HepG2 (cell line): Measurements from ENCODE around the gene HAND1. TPM values are rescaled to one million over a fixed set of nuclear protein-coding genes. Genes with fewer than 3 reads are reported as not detected.

ENCODE experiments used
- ATAC-seq: fragments of 200-7000 bp; cut with Tn5 transposase; 3 replicates; pipeline ENCODE4 v1.9.1; 2020; ENCODE audit warnings: mild to moderate bottlenecking, moderate library complexity
- BruUV-seq: library from RNA; stranded (reverse); fragments of 400-500 nt; replicated peaks from 2 replicates; lab custom pipeline; 2021; lab: Mats Ljungman, UMichigan
- CTCF ChIA-PET: fragments of 300-600 bp; formaldehyde crosslinking; extraction: SDS; loops from one replicate; lab custom pipeline; 2021; ENCODE audit warnings: low total read pairs, inconsistent platforms, low intra/inter-chr PET ratio; lab: Yijun Ruan, JAX
- POLR2A ChIA-PET: fragments of 350-600 bp; sonication (Branson Sonifier 250); formaldehyde crosslinking; loops from one replicate; lab custom pipeline; 2020; ENCODE audit warnings: antibody characterized with exemption, inconsistent platforms; lab: Yijun Ruan, JAX
- DNase-seq: peaks from one replicate; pipeline ENCODE4 v3.0.0-alpha.2; 2015; ENCODE audit warnings: low spot score
- FAIRE-seq: peaks from 3 replicates; lab custom pipeline; 2011; peaks lifted over from hg19 to GRCh38; lab: Jason Lieb, UNC
- H2AFZ ChIP-seq: one replicate; pipeline ENCODE4 v1.6.1; 2011; ENCODE audit warnings: low read length, inconsistent platforms
- H3K27ac ChIP-seq: fragments of 300-600 bp; 3 replicates; pipeline ENCODE4 v1.8.0; 2011; ENCODE audit warnings: mixed run types, mild to moderate bottlenecking, mixed read lengths, low read length, inconsistent platforms; ENCODE audit not compliant: insufficient read depth; ENCODE audit errors: extremely low read length
- H3K27me3 ChIP-seq, 2 experiments: fragments of 200-600 bp in 1 of 2; 2 replicates in 1 of 2; 3 replicates in 1 of 2; pipeline versions ENCODE4 v1.6.0 to v1.8.0; 2011; ENCODE audit warnings: low read length in 2 of 2, mild to moderate bottlenecking in 2 of 2, moderate library complexity in 2 of 2, inconsistent platforms in 1 of 2; ENCODE audit not compliant: insufficient read depth in 2 of 2, control insufficient read depth in 1 of 2
- H3K36me3 ChIP-seq, 2 experiments: fragments of 200-600 bp in 1 of 2; replicated peaks in 1 of 2; 2 replicates in 1 of 2; 3 replicates in 1 of 2; pipeline versions ENCODE4 v1.5.1 to v1.8.0; 2011; ENCODE audit warnings: low read length in 2 of 2, inconsistent platforms in 1 of 2; ENCODE audit not compliant: insufficient read depth in 2 of 2, control insufficient read depth in 1 of 2
- H3K4me1 ChIP-seq: 2 replicates; pipeline ENCODE4 v1.5.1; 2012; ENCODE audit warnings: low read length, inconsistent platforms; ENCODE audit not compliant: insufficient read depth
- H3K4me2 ChIP-seq: 2 replicates; pipeline ENCODE4 v1.6.0; 2011; ENCODE audit warnings: low read depth, low read length, inconsistent platforms
- H3K4me3 ChIP-seq, 3 experiments: fragments of 200-600 bp in 1 of 3; sonication (generic), shearing (Covaris generic) in 1 of 3; replicated peaks in 1 of 3; 2 replicates each; pipeline ENCODE4 v1.5.1; 2011 to 2016; ENCODE audit warnings: low read length in 3 of 3, inconsistent platforms in 2 of 3, low read depth in 2 of 3, mild to moderate bottlenecking in 2 of 3, control low read depth in 1 of 3, mixed read lengths in 1 of 3; ENCODE audit not compliant: insufficient read depth in 1 of 3
- H3K79me2 ChIP-seq: one replicate; pipeline ENCODE4 v1.6.1; 2011; ENCODE audit warnings: low read length, inconsistent platforms; ENCODE audit not compliant: insufficient read depth
- H3K9ac ChIP-seq: 2 replicates; pipeline ENCODE4 v1.6.0; 2011; ENCODE audit warnings: mild to moderate bottlenecking, low read depth, low read length, inconsistent platforms; ENCODE audit not compliant: insufficient read depth
- H3K9me3 ChIP-seq: 2 replicates; pipeline ENCODE4 v1.5.1; 2012; ENCODE audit warnings: mild to moderate bottlenecking, low read length
- H4K20me1 ChIP-seq: 2 replicates; pipeline ENCODE4 v1.6.0; 2011; ENCODE audit warnings: inconsistent platforms, mild to moderate bottlenecking, low read length, moderate library complexity; ENCODE audit not compliant: insufficient read depth
- MEIS1 ChIP-seq: sonication (generic); formaldehyde crosslinking; IDR thresholded peaks from 2 replicates; pipeline ENCODE4 v1.9.0; 2021; ENCODE audit warnings: mild to moderate bottlenecking, missing genetic modification reagents, moderate library complexity, borderline replicate concordance
- POLR2G ChIP-seq: fragments of 200-400 bp; formaldehyde crosslinking; IDR thresholded peaks from 2 replicates; pipeline ENCODE4 v1.6.1; 2018; ENCODE audit warnings: mild to moderate bottlenecking, low read depth, low read length, moderate library complexity
- TFDP2 ChIP-seq: sonication (generic); formaldehyde crosslinking; IDR thresholded peaks from 2 replicates; pipeline ENCODE4 v1.4.0; 2020; ENCODE audit warnings: missing genetic modification reagents
- ZBTB7A ChIP-seq: sonication (generic); formaldehyde crosslinking; IDR thresholded peaks from 2 replicates; pipeline ENCODE4 v1.8.0; 2022; ENCODE audit warnings: mild to moderate bottlenecking, missing genetic modification reagents
- ZNF512B ChIP-seq: sonication (generic); formaldehyde crosslinking; IDR thresholded peaks from 2 replicates; pipeline ENCODE4 v1.5.1; 2020; ENCODE audit warnings: missing genetic modification reagents, mild to moderate bottlenecking, borderline replicate concordance
- ZNF639 ChIP-seq: conservative IDR thresholded peaks from 2 replicates; pipeline ENCODE4 v1.6.1; 2018; ENCODE audit warnings: missing genetic modification reagents
- WGBS: methylation state at CpG from one replicate; pipeline ENCODE4 v1.1.6; 2017; ENCODE audit warnings: low lambda C conversion rate; 5-methylcytosine and 5-hydroxymethylcytosine counted together
- in situ Hi-C: cut with HindIII; loops from 2 replicates; pipeline ENCODE4 v1.10.0; 2017; ENCODE audit warnings: low pct_unique_long_range_greater_than_20kb; ENCODE audit not compliant: extremely low pct_ligation_motif_present
- intact Hi-C: fragments of 100-400 bp; cut with micrococcal nuclease; formaldehyde crosslinking; loops from one replicate; pipeline ENCODE4 v1.10.0; 2022; ENCODE audit not compliant: unreplicated experiment
- polyA plus RNA-seq, 8 experiments: library from polyadenylated mRNA; depleted of rRNA in 3 of 8; stranded (reverse) in 7 of 8; unstranded in 1 of 8; fragments of >200 nt; fragmentation: Illumina TruSeq in 4 of 8; extraction: Trizol in 4 of 8; gene quantifications; 2 replicates each; pipeline versions ENCODE4 v1.2.1 to v1.2.3, GENCODE V29; 2011 to 2016; ENCODE audit warnings: low read depth in 4 of 8, missing spikeins in 1 of 8, mixed read lengths in 1 of 8; ENCODE audit not compliant: insufficient read depth in 1 of 8
- total RNA-seq, 5 experiments: library from RNA; depleted of rRNA; stranded (reverse); fragments of >200 nt; fragmentation: Illumina TruSeq; extraction: Trizol; gene quantifications; 2 replicates each; pipeline ENCODE4 v1.2.3, GENCODE V29; 2016; ENCODE audit warnings: low read depth in 1 of 5
- TF ChIP-seq, protein P1 (sequence below): sonication (generic); formaldehyde crosslinking; IDR thresholded peaks from 2 replicates; pipeline ENCODE4 v1.4.0; 2020; ENCODE audit warnings: mild to moderate bottlenecking, missing genetic modification reagents, borderline replicate concordance

HAND1 gene
- total and polyA plus RNA-seq, 2 of the 13 experiments (the other 11 are each of a cell fraction or from before 2014, with no cell fraction given), result not detected

DNA sequence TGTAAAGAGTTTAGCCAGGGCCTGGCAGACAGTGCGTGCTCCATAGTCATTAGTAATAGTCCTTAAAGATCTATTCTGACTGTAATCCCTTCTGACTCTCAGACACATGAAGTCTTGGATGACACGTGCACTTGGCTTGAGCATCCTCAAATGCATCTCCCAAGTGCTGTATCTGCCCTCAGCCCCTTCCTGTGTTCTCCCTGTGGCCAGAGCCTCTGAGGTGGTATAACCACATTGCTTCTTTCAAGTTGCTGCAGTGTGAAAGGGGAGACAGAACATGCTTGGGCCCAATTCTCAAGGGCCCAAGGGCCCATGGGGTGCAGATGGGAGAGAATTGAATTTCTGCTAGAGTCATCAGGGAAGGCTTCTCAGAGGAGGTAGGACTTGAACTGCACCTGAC lies 30.1 kb upstream of the HAND1 start:
- Histone ChIP-seq H3K79me2 (no peaks in the 10 kb centered on the region), H4K20me1 (no peaks in the 10 kb centered on the region), H3K4me3 (no peak overlapping the region), H3K9me3 (no peaks in the 10 kb centered on the region), H3K4me2 (no peak overlapping the region), H3K9ac (no peak overlapping the region), H3K4me1 (no peaks in the 10 kb centered on the region), H3K36me3 (no peaks in the 10 kb centered on the region), H2AFZ (no peak overlapping the region), H3K27me3 (peaks cover 0 to 12% of the 10 kb centered on the region in 2 experiments; a peak in 2 of 5 replicates), H3K27ac (no peak overlapping the region)
- POLR2A ChIA-PET, result no interaction called here
- intact Hi-C loops, result no loop called here
- no peak for TF ChIP-seq MEIS1
- TF ChIP-seq ZNF512B (CRISPR knock-in tag), result no peak
- WGBS, result 11% methylated on average over 1 of the region's 2 CpGs
- in situ Hi-C loops, result no loop called here
- no TSS peak for BruUV-seq
- no peak for FAIRE-seq
- CTCF ChIA-PET, result no interaction called here
- no peak for DNase-seq
- no peak for ATAC-seq

- Histone ChIP-seq H4K20me1 (no peaks in the 10 kb centered on the region), H3K27ac (no peak overlapping the region), H3K36me3 (no peaks in the 10 kb centered on the region), H2AFZ (no peak overlapping the region), H3K79me2 (no peaks in the 10 kb centered on the region), H3K4me3 (no peak overlapping the region), H3K4me2 (no peak overlapping the region), H3K27me3 (peaks cover 0 to 12% of the 10 kb centered on the region in 2 experiments; a peak in 2 of 5 replicates), H3K9ac (no peak overlapping the region), H3K4me1 (no peaks in the 10 kb centered on the region), H3K9me3 (no peaks in the 10 kb centered on the region)
- FAIRE-seq (no peak), DNase-seq (no peak), ATAC-seq (no peak)
- no TSS peak for BruUV-seq
- 46% methylated on average over 11 of the region's 11 CpGs for WGBS
- ChIA-PET POLR2A (no interaction called here), CTCF (no interaction called here)
- in situ Hi-C loops (no loop called here), intact Hi-C loops (no loop called here)
- no peak for TF ChIP-seq ZNF639 (CRISPR knock-in tag)
- TF ChIP-seq ZBTB7A (CRISPR knock-in tag), result no peak
- TF ChIP-seq, protein P1, sequence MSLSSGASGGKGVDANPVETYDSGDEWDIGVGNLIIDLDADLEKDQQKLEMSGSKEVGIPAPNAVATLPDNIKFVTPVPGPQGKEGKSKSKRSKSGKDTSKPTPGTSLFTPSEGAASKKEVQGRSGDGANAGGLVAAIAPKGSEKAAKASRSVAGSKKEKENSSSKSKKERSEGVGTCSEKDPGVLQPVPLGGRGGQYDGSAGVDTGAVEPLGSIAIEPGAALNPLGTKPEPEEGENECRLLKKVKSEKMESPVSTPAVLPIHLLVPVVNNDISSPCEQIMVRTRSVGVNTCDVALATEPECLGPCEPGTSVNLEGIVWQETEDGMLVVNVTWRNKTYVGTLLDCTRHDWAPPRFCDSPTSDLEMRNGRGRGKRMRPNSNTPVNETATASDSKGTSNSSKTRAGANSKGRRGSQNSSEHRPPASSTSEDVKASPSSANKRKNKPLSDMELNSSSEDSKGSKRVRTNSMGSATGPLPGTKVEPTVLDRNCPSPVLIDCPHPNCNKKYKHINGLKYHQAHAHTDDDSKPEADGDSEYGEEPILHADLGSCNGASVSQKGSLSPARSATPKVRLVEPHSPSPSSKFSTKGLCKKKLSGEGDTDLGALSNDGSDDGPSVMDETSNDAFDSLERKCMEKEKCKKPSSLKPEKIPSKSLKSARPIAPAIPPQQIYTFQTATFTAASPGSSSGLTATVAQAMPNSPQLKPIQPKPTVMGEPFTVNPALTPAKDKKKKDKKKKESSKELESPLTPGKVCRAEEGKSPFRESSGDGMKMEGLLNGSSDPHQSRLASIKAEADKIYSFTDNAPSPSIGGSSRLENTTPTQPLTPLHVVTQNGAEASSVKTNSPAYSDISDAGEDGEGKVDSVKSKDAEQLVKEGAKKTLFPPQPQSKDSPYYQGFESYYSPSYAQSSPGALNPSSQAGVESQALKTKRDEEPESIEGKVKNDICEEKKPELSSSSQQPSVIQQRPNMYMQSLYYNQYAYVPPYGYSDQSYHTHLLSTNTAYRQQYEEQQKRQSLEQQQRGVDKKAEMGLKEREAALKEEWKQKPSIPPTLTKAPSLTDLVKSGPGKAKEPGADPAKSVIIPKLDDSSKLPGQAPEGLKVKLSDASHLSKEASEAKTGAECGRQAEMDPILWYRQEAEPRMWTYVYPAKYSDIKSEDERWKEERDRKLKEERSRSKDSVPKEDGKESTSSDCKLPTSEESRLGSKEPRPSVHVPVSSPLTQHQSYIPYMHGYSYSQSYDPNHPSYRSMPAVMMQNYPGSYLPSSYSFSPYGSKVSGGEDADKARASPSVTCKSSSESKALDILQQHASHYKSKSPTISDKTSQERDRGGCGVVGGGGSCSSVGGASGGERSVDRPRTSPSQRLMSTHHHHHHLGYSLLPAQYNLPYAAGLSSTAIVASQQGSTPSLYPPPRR (CRISPR knock-in tag), result no peak
- no peak for TF ChIP-seq POLR2G
- no peak for TF ChIP-seq TFDP2 (CRISPR knock-in tag)
Observed at GRCh38 chr5:154506716-154507080, 28.7 kb upstream of the HAND1 start.
